ENCODE data around the gene TPX2. TPM values are rescaled to one million over a fixed set of nuclear protein-coding genes. Genes with fewer than 3 reads are reported as not detected.
"Not testable (repeated sequence)": the region's sequence is repeated elsewhere in the genome, so short reads cannot be mapped to it uniquely, and the experiment has no call there.

The TPX2 gene
- total and polyA plus RNA-seq, 5 experiments from 2014 or later, result 0.16 to 0.50 (median 0.26) TPM; not detected in 1

DNA sequence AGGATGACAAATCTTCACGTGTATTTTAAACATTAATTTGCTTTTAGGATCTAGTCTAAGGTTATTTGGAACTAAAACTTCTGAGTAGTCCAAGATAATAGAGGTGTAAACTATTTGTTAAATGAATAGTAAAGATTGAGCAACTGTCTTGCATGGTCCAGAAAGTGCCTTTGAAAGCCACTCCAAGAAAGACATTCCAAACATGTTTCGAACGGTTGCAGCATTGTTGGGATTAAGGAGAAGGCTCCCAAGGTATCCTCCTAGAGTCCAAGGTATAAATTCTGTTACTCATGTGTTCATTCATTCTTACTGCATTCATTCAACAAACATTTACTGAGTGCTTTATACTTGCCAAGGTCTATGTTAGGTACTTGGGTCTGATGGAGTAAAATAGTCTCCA is 51.3 kb downstream of the TPX2 start:
- no peak overlapping the region for H3K27ac Mint-ChIP-seq
- POLR2A ChIA-PET, result no interaction called here
- DNase-seq (no peak), ATAC-seq (no peak)
- H3K4me1 Mint-ChIP-seq, result no peaks in the 10 kb centered on the region
- H3K9me3 Mint-ChIP-seq, result no peaks in the 10 kb centered on the region
- H3K4me3 Mint-ChIP-seq, result no peak overlapping the region
- no peaks in the 10 kb centered on the region for H3K36me3 Mint-ChIP-seq
- no peaks in the 10 kb centered on the region for H3K27me3 Mint-ChIP-seq

GRCh38 chr20:31797364-31797763 is 58.3 kb downstream of the TPX2 start:
- ATAC-seq (no peak), DNase-seq (no peak)
- Mint-ChIP-seq H3K9me3 (no peaks in the 10 kb centered on the region), H3K27me3 (no peaks in the 10 kb centered on the region), H3K36me3 (no peaks in the 10 kb centered on the region), H3K4me3 (no peak overlapping the region), H3K27ac (no peak overlapping the region), H3K4me1 (no peaks in the 10 kb centered on the region)
- POLR2A ChIA-PET, result no interaction called here

DNA sequence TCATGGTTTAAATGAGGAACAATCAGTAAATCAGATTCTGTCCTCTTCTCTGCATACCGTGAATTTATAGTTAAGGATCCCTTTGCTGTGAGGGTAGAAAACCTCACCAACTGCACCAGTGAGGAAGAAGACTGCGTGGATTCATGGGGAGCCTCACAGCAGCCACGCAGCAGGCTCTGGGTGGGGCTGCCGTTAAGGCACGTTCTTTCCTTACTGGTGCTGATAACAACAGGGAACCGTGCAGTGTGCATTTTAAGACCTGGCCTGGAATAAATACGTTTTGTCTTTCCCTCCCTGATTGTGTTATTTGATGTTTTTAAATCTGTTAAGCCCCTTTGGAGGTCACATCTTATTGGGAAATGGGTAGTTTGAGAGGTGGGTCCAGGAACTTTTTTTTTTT is 62.4 kb downstream of the TPX2 start:
- Mint-ChIP-seq H3K36me3 (no peaks in the 10 kb centered on the region), H3K27me3 (no peaks in the 10 kb centered on the region), H3K9me3 (no peaks in the 10 kb centered on the region), H3K4me1 (peaks cover 8 to 18% (median 13%) of the 10 kb centered on the region in 4 donors), H3K4me3 (no peak overlapping the region), H3K27ac (no peak overlapping the region)
- DNase-seq (no peak), ATAC-seq (no peak)
- POLR2A ChIA-PET, result no interaction called here

GRCh38 chr20:31803552-31804291 is 64.6 kb downstream of the TPX2 start:
- H3K27ac Mint-ChIP-seq, result peak overlapping the region in 3 of 10 donors; percentile 1 to 64 (median 41)
- H3K4me1 Mint-ChIP-seq, result peaks cover 8 to 22% (median 13%) of the 10 kb centered on the region in 4 donors
- H3K4me3 Mint-ChIP-seq, result peak overlapping the region in 4 of 10 donors; percentile 1 to 37 (median 10)
- DNase-seq, result no peak
- no peaks in the 10 kb centered on the region for H3K27me3 Mint-ChIP-seq
- ATAC-seq, result peak in 1 of 2 donors; percentile 14
- POLR2A ChIA-PET, result no interaction called here
- H3K9me3 Mint-ChIP-seq, result no peaks in the 10 kb centered on the region
- H3K36me3 Mint-ChIP-seq, result no peaks in the 10 kb centered on the region

DNA sequence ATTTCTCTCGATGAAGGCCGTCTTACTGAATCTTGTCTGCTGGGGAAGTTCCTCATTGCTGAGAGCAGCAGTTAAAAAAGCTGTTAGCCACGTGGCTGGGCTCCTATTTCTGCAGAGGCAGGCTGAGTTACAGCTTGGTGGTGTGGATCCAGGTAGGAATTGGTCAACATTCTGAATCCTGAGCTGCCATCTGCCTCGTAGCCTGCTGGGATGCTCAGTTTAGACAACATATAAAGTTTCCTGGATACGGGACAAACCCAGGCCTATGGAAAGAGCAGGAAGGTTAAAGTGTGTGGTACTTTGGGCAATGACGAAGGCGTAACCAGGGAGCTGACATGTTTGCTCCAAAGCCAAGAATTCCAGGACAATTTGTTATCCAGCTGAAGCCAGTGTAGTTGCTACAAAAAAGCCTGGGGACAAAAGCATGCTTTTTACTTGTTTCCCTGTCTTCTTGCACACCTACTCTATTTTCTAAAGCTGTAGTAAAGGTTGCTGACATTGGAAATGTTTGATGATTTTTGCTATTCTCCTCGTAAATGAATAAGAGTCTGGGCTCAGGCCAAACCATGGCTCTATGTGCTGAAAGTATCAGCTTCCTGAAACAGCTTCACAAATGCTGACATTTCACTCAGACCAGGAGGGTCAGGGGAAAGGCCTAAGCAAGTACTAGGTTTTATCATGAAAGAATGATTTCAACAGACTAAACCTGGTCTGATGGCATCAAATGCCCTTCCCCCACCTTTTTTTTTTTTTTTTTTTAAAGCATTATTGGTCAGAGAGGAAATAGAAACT is 67.7 kb downstream of the TPX2 start:
- DNase-seq (no peak), ATAC-seq (no peak)
- peaks cover 8 to 26% (median 13%) of the 10 kb centered on the region in 4 donors for H3K4me1 Mint-ChIP-seq
- POLR2A ChIA-PET, result interaction anchor here (0.5 kb wide), 1 partner anchor 230 kb away, joined by 4 read pairs; no protein-coding TSS in a partner anchor
- no peaks in the 10 kb centered on the region for H3K27me3 Mint-ChIP-seq
- H3K36me3 Mint-ChIP-seq, result no peaks in the 10 kb centered on the region
- H3K27ac Mint-ChIP-seq, result no peak overlapping the region
- no peaks in the 10 kb centered on the region for H3K9me3 Mint-ChIP-seq
- H3K4me3 Mint-ChIP-seq, result no peak overlapping the region

DNA sequence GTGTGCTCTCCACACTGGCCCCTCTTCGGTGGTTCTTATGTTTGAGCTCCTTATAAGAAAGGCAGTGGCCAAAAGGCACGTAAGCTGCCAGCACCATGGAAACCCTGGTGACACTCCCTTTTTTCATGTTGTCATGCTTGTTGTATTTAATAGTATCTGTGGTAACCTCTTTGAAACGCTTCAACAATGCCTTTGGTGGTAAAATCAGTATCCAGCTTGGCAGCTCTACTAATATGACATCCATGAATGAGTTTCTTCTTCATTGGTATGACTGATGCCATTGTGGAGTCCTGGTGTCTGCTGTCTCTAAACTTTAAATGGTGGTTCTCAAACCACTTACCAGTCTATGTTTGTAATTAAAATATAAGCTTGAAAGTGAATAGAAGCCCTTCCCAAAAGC is 69.4 kb downstream of the TPX2 start:
- DNase-seq, result no peak
- ATAC-seq, result no peak
- peaks cover 5 to 23% (median 10%) of the 10 kb centered on the region in 4 donors for H3K4me1 Mint-ChIP-seq
- H3K36me3 Mint-ChIP-seq, result no peaks in the 10 kb centered on the region
- H3K4me3 Mint-ChIP-seq, result no peak overlapping the region
- POLR2A ChIA-PET, result no interaction called here
- H3K27me3 Mint-ChIP-seq, result no peaks in the 10 kb centered on the region
- H3K9me3 Mint-ChIP-seq, result no peaks in the 10 kb centered on the region
- no peak overlapping the region for H3K27ac Mint-ChIP-seq

GRCh38 chr20:31809661-31810060 is 70.6 kb downstream of the TPX2 start:
- DNase-seq, result no peak
- Mint-ChIP-seq H3K9me3 (no peaks in the 10 kb centered on the region), H3K36me3 (no peaks in the 10 kb centered on the region), H3K27ac (no peak overlapping the region), H3K4me3 (no peak overlapping the region), H3K4me1 (peaks cover 0 to 13% (median 0%) of the 10 kb centered on the region in 4 donors), H3K27me3 (no peaks in the 10 kb centered on the region)
- no peak for ATAC-seq
- POLR2A ChIA-PET, result no interaction called here

DNA sequence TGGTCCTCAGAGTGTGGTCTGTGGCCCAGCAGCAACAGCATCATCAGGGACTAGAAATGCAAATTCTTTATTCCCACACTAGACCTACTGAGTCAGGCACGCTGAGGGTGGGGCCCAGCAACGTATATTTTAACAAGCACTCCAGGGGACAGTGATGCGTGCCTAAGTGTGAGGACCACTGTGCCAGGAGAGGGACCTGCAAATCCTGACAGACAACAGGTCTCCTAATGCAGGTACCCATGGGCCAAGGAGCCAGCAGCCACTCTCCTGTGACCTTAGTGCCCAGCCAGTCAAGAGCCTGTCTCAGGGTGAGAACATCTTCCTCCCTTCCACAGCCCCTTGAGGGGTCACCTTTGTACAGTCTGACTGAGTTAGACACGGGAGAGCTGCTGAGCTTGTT is 72.1 kb downstream of the TPX2 start:
- no peak overlapping the region for H3K4me3 Mint-ChIP-seq

GRCh38 chr20:31811796-31812728 is 73.0 kb downstream of the TPX2 start:
- no peaks in the 10 kb centered on the region for H3K27me3 Mint-ChIP-seq
- POLR2A ChIA-PET, result no interaction called here
- H3K9me3 Mint-ChIP-seq, result no peaks in the 10 kb centered on the region
- H3K4me1 Mint-ChIP-seq, result peaks cover 0 to 6% (median 0%) of the 10 kb centered on the region in 4 donors
- no peak for ATAC-seq
- H3K36me3 Mint-ChIP-seq, result no peaks in the 10 kb centered on the region
- H3K4me3 Mint-ChIP-seq, result no peak overlapping the region
- no peak for DNase-seq
- no peak overlapping the region for H3K27ac Mint-ChIP-seq

More for the DNA sequence above, 72.1 kb downstream of the TPX2 start:
- H3K9me3 Mint-ChIP-seq, result no peaks in the 10 kb centered on the region
- no peak overlapping the region for H3K27ac Mint-ChIP-seq
- POLR2A ChIA-PET, result no interaction called here
- H3K4me1 Mint-ChIP-seq, result peaks cover 0 to 11% (median 0%) of the 10 kb centered on the region in 4 donors
- ATAC-seq (no peak), DNase-seq (no peak)
- H3K27me3 Mint-ChIP-seq, result no peaks in the 10 kb centered on the region
- H3K36me3 Mint-ChIP-seq, result no peaks in the 10 kb centered on the region

DNA sequence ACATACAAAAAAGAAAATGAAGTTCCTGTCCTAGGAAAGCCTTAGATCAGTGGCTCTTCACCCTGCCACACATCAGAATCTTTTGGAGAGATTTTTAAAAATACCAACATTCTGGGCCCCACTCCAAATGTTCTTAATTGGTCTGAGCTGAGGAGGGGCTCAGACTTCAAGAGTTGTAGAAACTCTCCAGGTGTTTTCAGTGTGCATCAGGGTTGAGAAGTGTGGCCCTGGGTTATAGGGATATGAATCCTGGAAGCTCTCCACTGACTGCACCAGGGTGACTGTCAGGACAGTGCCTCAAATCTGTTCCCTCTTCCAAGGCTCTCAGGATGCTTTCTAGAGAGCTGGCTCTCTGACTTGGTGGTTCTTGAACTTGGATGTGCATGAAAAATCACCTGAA is 74.5 kb downstream of the TPX2 start:
- Mint-ChIP-seq H3K27me3 (no peaks in the 10 kb centered on the region), H3K9me3 (no peaks in the 10 kb centered on the region), H3K36me3 (no peaks in the 10 kb centered on the region), H3K27ac (no peak overlapping the region), H3K4me1 (peaks cover 0 to 4% (median 0%) of the 10 kb centered on the region in 4 donors), H3K4me3 (no peak overlapping the region)
- DNase-seq, result no peak
- no peak for ATAC-seq
- POLR2A ChIA-PET, result no interaction called here

- DNase-seq, H3K27ac Mint-ChIP-seq, H3K9me3 Mint-ChIP-seq, ATAC-seq, POLR2A ChIA-PET, H3K4me1 Mint-ChIP-seq, H3K4me3 Mint-ChIP-seq, H3K27me3 Mint-ChIP-seq, H3K36me3 Mint-ChIP-seq: not testable (repeated sequence)
Measured at GRCh38 chr20:31814142-31814541, 75.1 kb downstream of the TPX2 start.

GRCh38 chr20:31815408-31816188 is 76.5 kb downstream of the TPX2 start:
- ATAC-seq (no peak), DNase-seq (no peak)
- no peak overlapping the region for H3K27ac Mint-ChIP-seq
- H3K27me3 Mint-ChIP-seq, result no peaks in the 10 kb centered on the region
- no peaks in the 10 kb centered on the region for H3K36me3 Mint-ChIP-seq
- POLR2A ChIA-PET, result no interaction called here
- no peak overlapping the region for H3K4me3 Mint-ChIP-seq
- H3K4me1 Mint-ChIP-seq, result no peaks in the 10 kb centered on the region
- H3K9me3 Mint-ChIP-seq, result no peaks in the 10 kb centered on the region

All from naive thymus-derived CD8-positive, alpha-beta T cell (primary cell).